ENCODE results near the gene ADI1. TPM values are rescaled to one million over a fixed set of nuclear protein-coding genes. Genes with fewer than 3 reads are reported as not detected.

Gene ADI1
- total and polyA plus RNA-seq, 2 experiments from 2014 or later, result 77.7 to 140 TPM

DNA sequence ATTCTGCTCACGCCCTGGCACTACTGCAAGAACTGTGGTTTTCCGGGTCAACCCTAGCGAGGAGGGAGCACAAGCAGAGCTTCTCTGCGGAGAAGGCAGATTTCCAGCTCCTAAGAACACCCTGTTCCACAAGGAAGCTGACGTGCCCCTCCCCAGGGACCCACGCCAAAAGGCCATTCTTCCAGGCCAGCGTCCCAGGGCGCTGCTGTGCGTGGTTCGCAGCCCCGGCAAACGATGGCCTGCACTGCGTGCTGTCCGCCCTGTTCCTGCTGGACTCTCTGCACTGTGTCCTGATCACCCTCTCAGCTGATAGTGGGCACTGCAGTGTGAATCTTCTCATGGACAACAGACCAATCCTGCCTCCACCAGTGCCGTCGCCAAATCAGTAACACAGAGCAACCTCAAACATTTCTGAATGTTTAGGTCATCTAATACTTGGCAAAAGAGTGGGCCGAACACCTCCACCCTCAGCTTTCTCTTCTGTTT is 49.1 kb downstream of the ADI1 start:
- no peaks in the 10 kb centered on the region for H3K79me2 ChIP-seq (ENCODE audit: insufficient read depth)
- 25 to 27% methylated on average over 17 of the region's 17 CpGs for WGBS, 2 experiments (ENCODE audit: low coverage in 1 of 2, low lambda C conversion rate in 2 of 2, missing lambda C conversion rate in 2 of 2)
- no peaks in the 10 kb centered on the region for H3K9me2 ChIP-seq (ENCODE audit: insufficient read depth)
- H3K4me2 ChIP-seq (ENCODE audit: unreplicated experiment), result peak overlapping the region; percentile 65
- in situ Hi-C loops (cut with MboI), result no loop called here
- TF ChIP-seq EZH2 (IDR thresholded peaks at IDR 0.05; ENCODE audit: insufficient read depth, poor library complexity, severe bottlenecking) (no peak), EZH2phosphoT487 (IDR thresholded peaks at IDR 0.05; ENCODE audit: insufficient read depth, low read depth) (no peak)
- H4K20me1 ChIP-seq (ENCODE audit: insufficient read depth), result no peaks in the 10 kb centered on the region
- peak overlapping the region; percentile 35 for H3K4me3 ChIP-seq
- H3K9me3 ChIP-seq (ENCODE audit: low read depth), result no peaks in the 10 kb centered on the region
- no peaks in the 10 kb centered on the region for H3K36me3 ChIP-seq (ENCODE audit: low read depth)
- no peaks in the 10 kb centered on the region for H3K27me3 ChIP-seq (replicated peaks; ENCODE audit: insufficient read depth)
- DNase-seq, result peak; percentile 91
- H3K9ac ChIP-seq, result peak overlapping the region; percentile 69
- H2AFZ ChIP-seq, result 0 out of 2 replicates have a peak overlapping the region, but pooled peaks have one; percentile 50
- peaks cover 32% of the 10 kb centered on the region for H3F3A ChIP-seq (ENCODE audit: insufficient read depth)
- H3K4me1 ChIP-seq (ENCODE audit: insufficient read depth), result peaks cover 38% of the 10 kb centered on the region
- peak overlapping the region; percentile 86 for H3K27ac ChIP-seq

DNA sequence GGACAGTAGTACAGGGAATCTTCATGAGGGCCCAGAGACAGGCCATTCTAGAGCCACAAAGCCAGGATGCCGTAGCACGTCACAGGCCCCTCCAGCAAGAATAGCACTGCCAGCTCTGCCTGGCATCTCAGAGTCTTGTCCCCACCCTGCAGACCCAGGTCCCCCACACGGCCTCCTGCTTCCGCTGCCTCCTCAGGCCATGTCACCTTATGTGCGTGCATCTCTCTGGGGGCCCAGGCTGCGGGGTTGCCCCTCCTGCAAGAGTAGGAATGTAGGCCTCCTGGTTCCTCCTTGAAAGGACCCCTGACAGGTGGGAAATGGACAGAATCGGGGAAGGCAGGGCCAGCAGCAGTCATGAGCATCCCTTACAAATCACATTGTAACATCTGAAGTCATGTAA is 49.8 kb downstream of the ADI1 start:
- Histone ChIP-seq H4K20me1 (ENCODE audit: insufficient read depth) (no peaks in the 10 kb centered on the region), H3K4me2 (ENCODE audit: unreplicated experiment) (peak overlapping the region; percentile 65), H3K27ac (peak overlapping the region; percentile 86), H3K27me3 (replicated peaks; ENCODE audit: insufficient read depth) (no peaks in the 10 kb centered on the region), H2AFZ (no peak overlapping the region), H3K4me1 (ENCODE audit: insufficient read depth) (peaks cover 43% of the 10 kb centered on the region), H3K9me3 (ENCODE audit: low read depth) (no peaks in the 10 kb centered on the region), H3K9ac (peak overlapping the region; percentile 69; the same call in 1 of the 2 replicates), H3K36me3 (ENCODE audit: low read depth) (no peaks in the 10 kb centered on the region), H3K9me2 (ENCODE audit: insufficient read depth) (no peaks in the 10 kb centered on the region), H3K4me3 (no peak overlapping the region; the same call in 1 of the 2 replicates), H3K79me2 (ENCODE audit: insufficient read depth) (no peaks in the 10 kb centered on the region), H3F3A (ENCODE audit: insufficient read depth) (peaks cover 39% of the 10 kb centered on the region)
- TF ChIP-seq EZH2phosphoT487 (IDR thresholded peaks at IDR 0.05; ENCODE audit: insufficient read depth, low read depth) (no peak), EZH2 (IDR thresholded peaks at IDR 0.05; ENCODE audit: insufficient read depth, poor library complexity, severe bottlenecking) (no peak)
- no peak for DNase-seq
- in situ Hi-C loops (cut with MboI), result no loop called here
- 93% methylated on average over 7 of the region's 7 CpGs for WGBS, 2 experiments (ENCODE audit: low coverage in 1 of 2, low lambda C conversion rate in 2 of 2, missing lambda C conversion rate in 2 of 2)

DNA sequence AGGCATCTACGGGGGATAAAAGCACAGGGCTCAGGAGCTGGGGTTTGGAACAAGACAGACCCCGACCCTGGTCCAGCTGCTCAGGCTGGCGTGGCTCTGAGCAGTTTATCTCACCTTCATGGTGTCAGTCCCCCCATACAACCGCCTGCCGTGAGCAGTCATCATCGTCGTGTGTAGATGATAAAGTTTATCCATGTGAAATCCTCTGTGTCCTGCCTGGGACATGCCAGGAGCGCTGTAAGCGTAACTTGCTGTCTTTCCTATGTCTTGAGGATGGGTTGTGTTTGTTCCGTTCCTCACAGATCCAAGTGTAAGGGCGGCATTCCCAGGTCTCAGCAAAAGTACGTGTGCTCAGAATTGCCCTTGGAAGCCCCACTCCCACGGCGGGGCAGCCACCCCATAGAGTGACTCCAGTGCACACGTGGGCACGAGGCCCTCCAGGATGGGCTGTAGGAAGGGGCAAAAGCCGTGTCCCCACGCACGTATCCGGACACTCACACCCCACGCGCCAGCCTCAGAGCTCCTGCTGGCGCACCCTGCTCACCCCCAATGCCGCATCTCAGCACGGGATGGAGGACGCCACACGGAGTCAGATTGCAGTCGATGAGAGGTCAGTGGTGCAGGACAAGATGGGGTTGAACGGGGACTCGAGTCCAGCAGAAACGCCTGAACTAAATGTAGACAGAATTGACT is 50.9 kb downstream of the ADI1 start:
- TF ChIP-seq EZH2 (IDR thresholded peaks at IDR 0.05; ENCODE audit: insufficient read depth, poor library complexity, severe bottlenecking) (no peak), EZH2phosphoT487 (IDR thresholded peaks at IDR 0.05; ENCODE audit: insufficient read depth, low read depth) (no peak)
- H3K4me3 ChIP-seq, result no peak overlapping the region
- no peak overlapping the region for H3K27ac ChIP-seq
- H3K79me2 ChIP-seq (ENCODE audit: insufficient read depth), result no peaks in the 10 kb centered on the region
- no peak overlapping the region for H3K4me2 ChIP-seq (ENCODE audit: unreplicated experiment)
- H3K9me3 ChIP-seq (ENCODE audit: low read depth), result no peaks in the 10 kb centered on the region
- H3F3A ChIP-seq (ENCODE audit: insufficient read depth), result peaks cover 39% of the 10 kb centered on the region
- H3K4me1 ChIP-seq (ENCODE audit: insufficient read depth), result peaks cover 43% of the 10 kb centered on the region
- WGBS, 2 experiments (ENCODE audit: low coverage in 1 of 2, low lambda C conversion rate in 2 of 2, missing lambda C conversion rate in 2 of 2), result 96 to 97% methylated on average over 29 to 31 of the region's 31 CpGs
- no peak for DNase-seq
- H3K27me3 ChIP-seq (replicated peaks; ENCODE audit: insufficient read depth), result no peaks in the 10 kb centered on the region
- in situ Hi-C loops (cut with MboI), result no loop called here
- no peak overlapping the region for H2AFZ ChIP-seq
- H3K9me2 ChIP-seq (ENCODE audit: insufficient read depth), result no peaks in the 10 kb centered on the region
- H3K9ac ChIP-seq, result no peak overlapping the region
- H3K36me3 ChIP-seq (ENCODE audit: low read depth), result no peaks in the 10 kb centered on the region
- no peaks in the 10 kb centered on the region for H4K20me1 ChIP-seq (ENCODE audit: insufficient read depth)

DNA sequence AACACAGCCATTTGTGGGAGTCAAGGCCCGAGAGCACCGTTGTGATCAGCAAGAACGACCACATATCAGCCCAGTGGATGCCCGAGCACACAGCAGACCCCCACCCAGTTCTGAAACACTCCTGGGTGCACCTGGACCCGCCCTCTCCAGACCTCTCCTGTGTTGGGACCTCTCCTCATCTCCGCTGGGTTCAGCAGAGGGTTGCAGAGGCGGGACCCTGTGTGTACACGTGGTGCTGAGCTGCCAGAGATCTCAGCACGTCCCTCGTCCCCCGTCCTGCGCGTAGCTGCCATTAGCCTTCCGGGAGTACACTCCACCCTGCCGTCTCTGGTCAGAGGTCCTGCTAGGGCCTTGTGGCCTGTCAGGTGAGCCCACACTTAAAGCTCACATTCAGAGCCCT is 51.7 kb downstream of the ADI1 start:
- H3F3A ChIP-seq (ENCODE audit: insufficient read depth), result peaks cover 39% of the 10 kb centered on the region
- peaks cover 43% of the 10 kb centered on the region for H3K4me1 ChIP-seq (ENCODE audit: insufficient read depth)
- in situ Hi-C loops (cut with MboI), result no loop called here
- H3K79me2 ChIP-seq (ENCODE audit: insufficient read depth), result no peaks in the 10 kb centered on the region
- H3K27me3 ChIP-seq (replicated peaks; ENCODE audit: insufficient read depth), result no peaks in the 10 kb centered on the region
- H3K9me3 ChIP-seq (ENCODE audit: low read depth), result no peaks in the 10 kb centered on the region
- WGBS, 2 experiments (ENCODE audit: low coverage in 1 of 2, low lambda C conversion rate in 2 of 2, missing lambda C conversion rate in 2 of 2), result 96 to 97% methylated on average over 15 of the region's 15 CpGs
- no peak for DNase-seq
- TF ChIP-seq EZH2phosphoT487 (IDR thresholded peaks at IDR 0.05; ENCODE audit: insufficient read depth, low read depth), result no peak
- TF ChIP-seq EZH2 (IDR thresholded peaks at IDR 0.05; ENCODE audit: insufficient read depth, poor library complexity, severe bottlenecking), result no peak
- no peak overlapping the region for H2AFZ ChIP-seq
- no peak overlapping the region for H3K9ac ChIP-seq
- no peak overlapping the region for H3K4me2 ChIP-seq (ENCODE audit: unreplicated experiment)
- no peaks in the 10 kb centered on the region for H3K36me3 ChIP-seq (ENCODE audit: low read depth)
- H3K4me3 ChIP-seq, result no peak overlapping the region
- H3K9me2 ChIP-seq (ENCODE audit: insufficient read depth), result no peaks in the 10 kb centered on the region
- H4K20me1 ChIP-seq (ENCODE audit: insufficient read depth), result no peaks in the 10 kb centered on the region
- H3K27ac ChIP-seq, result no peak overlapping the region
